ENCODE results near the gene MYO18B.

Gene MYO18B

GRCh38 chr22:25911243-25911972 lies 169.4 kb downstream of the MYO18B start:
- no peak for DNase-seq (ENCODE audit: low read depth, low spot score)
- H3K4me3 ChIP-seq (ENCODE audit: low read length): no peak overlapping the region

GRCh38 chr22:25919452-25919851 lies 177.5 kb downstream of the MYO18B start:
- H3K4me3 ChIP-seq (ENCODE audit: low read length): no peak overlapping the region
- DNase-seq (ENCODE audit: low read depth, low spot score): no peak

- no peak overlapping the region for H3K4me3 ChIP-seq (ENCODE audit: low read length)
- DNase-seq (ENCODE audit: low read depth, low spot score): no peak
Observed at GRCh38 chr22:25922141-25922540, 180.2 kb downstream of the MYO18B start.

- no peak for DNase-seq (ENCODE audit: low read depth, low spot score)
Observed at GRCh38 chr22:25923914-25924313, 181.9 kb downstream of the MYO18B start.

GRCh38 chr22:25928038-25928437 lies 186.1 kb downstream of the MYO18B start:
- DNase-seq (ENCODE audit: low read depth, low spot score): no peak
- no peak overlapping the region for H3K4me3 ChIP-seq (ENCODE audit: low read length)

More at GRCh38 chr22:25923914-25924313, 181.9 kb downstream of the MYO18B start:
- H3K4me3 ChIP-seq (ENCODE audit: low read length): no peak overlapping the region

GRCh38 chr22:25929321-25929878 lies 187.4 kb downstream of the MYO18B start:
- DNase-seq (ENCODE audit: low read depth, low spot score): no peak
- H3K4me3 ChIP-seq (ENCODE audit: low read length): no peak overlapping the region

GRCh38 chr22:25930083-25930482 lies 188.1 kb downstream of the MYO18B start:
- H3K4me3 ChIP-seq (ENCODE audit: low read length): no peak overlapping the region
- DNase-seq (ENCODE audit: low read depth, low spot score): no peak

GRCh38 chr22:25930788-25931310 lies 188.9 kb downstream of the MYO18B start:
- DNase-seq (ENCODE audit: low read depth, low spot score): no peak
- H3K4me3 ChIP-seq (ENCODE audit: low read length): no peak overlapping the region

GRCh38 chr22:25933158-25933788 lies 191.3 kb downstream of the MYO18B start:
- DNase-seq (ENCODE audit: low read depth, low spot score): no peak
- no peak overlapping the region for H3K4me3 ChIP-seq (ENCODE audit: low read length)

- DNase-seq (ENCODE audit: low read depth, low spot score): no peak
- no peak overlapping the region for H3K4me3 ChIP-seq (ENCODE audit: low read length)
Observed at GRCh38 chr22:25935266-25936058, 193.5 kb downstream of the MYO18B start.

- no peak for DNase-seq (ENCODE audit: low read depth, low spot score)
- H3K4me3 ChIP-seq (ENCODE audit: low read length): no peak overlapping the region
Observed at GRCh38 chr22:25938151-25938550, 196.2 kb downstream of the MYO18B start.

GRCh38 chr22:25939384-25939783 lies 197.4 kb downstream of the MYO18B start:
- DNase-seq (ENCODE audit: low read depth, low spot score): no peak
- no peak overlapping the region for H3K4me3 ChIP-seq (ENCODE audit: low read length)

GRCh38 chr22:25940479-25940878 lies 198.5 kb downstream of the MYO18B start:
- H3K4me3 ChIP-seq (ENCODE audit: low read length): no peak overlapping the region
- DNase-seq (ENCODE audit: low read depth, low spot score): no peak

- no peak overlapping the region for H3K4me3 ChIP-seq (ENCODE audit: low read length)
- DNase-seq (ENCODE audit: low read depth, low spot score): no peak
Observed at GRCh38 chr22:25941365-25941960, 199.5 kb downstream of the MYO18B start.

GRCh38 chr22:25942115-25942855 lies 200.3 kb downstream of the MYO18B start:
- no peak overlapping the region for H3K4me3 ChIP-seq (ENCODE audit: low read length)
- no peak for DNase-seq (ENCODE audit: low read depth, low spot score)

GRCh38 chr22:25942856-25943411 lies 200.9 kb downstream of the MYO18B start:
- DNase-seq (ENCODE audit: low read depth, low spot score): no peak
- no peak overlapping the region for H3K4me3 ChIP-seq (ENCODE audit: low read length)

GRCh38 chr22:25950111-25950510 lies 208.1 kb downstream of the MYO18B start:
- DNase-seq (ENCODE audit: low read depth, low spot score): no peak
- H3K4me3 ChIP-seq (ENCODE audit: low read length): no peak overlapping the region

- H3K4me3 ChIP-seq (ENCODE audit: low read length): no peak overlapping the region
- DNase-seq (ENCODE audit: low read depth, low spot score): no peak
Observed at GRCh38 chr22:25953276-25953675, 211.3 kb downstream of the MYO18B start.
